Right renal cortex interstitium (tissue), 3 donors: ENCODE data around the gene ARL5A. TPM values are rescaled to one million over a fixed set of nuclear protein-coding genes. Genes with fewer than 3 reads are reported as not detected.

Source experiments
- DNase-seq, 3 donors: peaks; one replicate each; pipeline ENCODE4 v3.0.0-alpha.2; 2013; ENCODE audit warnings: low read depth in 3 of 3, low spot score in 2 of 3
- polyA plus RNA-seq, 3 donors: library from polyadenylated mRNA; unstranded; fragments of 120-200 nt; gene quantifications; one replicate each; pipeline ENCODE4 v1.2.1, GENCODE V29; 2013; ENCODE audit not compliant: insufficient read length in 3 of 3

ARL5A gene
- polyA plus RNA-seq, 3 donors: 40.6 to 43.6 (median 42.8) TPM

GRCh38 chr2:151771599-151772358, 56.4 kb downstream of the ARL5A start:
- DNase-seq: no peak

GRCh38 chr2:151770995-151771394, 57.2 kb downstream of the ARL5A start:
- no peak for DNase-seq

GRCh38 chr2:151769606-151770005, 58.6 kb downstream of the ARL5A start:
- DNase-seq: no peak

- DNase-seq: no peak
Measured at GRCh38 chr2:151767536-151767935, 60.7 kb downstream of the ARL5A start.

GRCh38 chr2:151766437-151767153, 61.6 kb downstream of the ARL5A start:
- DNase-seq: no peak

- peak; percentile 23 to 38 (median 23) for DNase-seq
Measured at GRCh38 chr2:151765760-151766410, 62.3 kb downstream of the ARL5A start.

- DNase-seq: no peak
Measured at GRCh38 chr2:151762694-151763093, 65.5 kb downstream of the ARL5A start.

GRCh38 chr2:151761687-151762086, 66.5 kb downstream of the ARL5A start:
- DNase-seq: no peak

GRCh38 chr2:151761193-151761592, 67.0 kb downstream of the ARL5A start:
- no peak for DNase-seq

- no peak for DNase-seq
Measured at GRCh38 chr2:151760139-151760650, 68.0 kb downstream of the ARL5A start.

- DNase-seq: no peak
Measured at GRCh38 chr2:151758744-151759143, 69.5 kb downstream of the ARL5A start.

- no peak for DNase-seq
Measured at GRCh38 chr2:151757861-151758260, 70.4 kb downstream of the ARL5A start.

- DNase-seq: no peak
Measured at GRCh38 chr2:151756820-151757219, 71.4 kb downstream of the ARL5A start.

- DNase-seq: no peak
Measured at GRCh38 chr2:151754253-151754897, 73.8 kb downstream of the ARL5A start.

- no peak for DNase-seq
Measured at GRCh38 chr2:151753540-151753939, 74.7 kb downstream of the ARL5A start.

Other genes with a start within 250 kb of the ARL5A start
- gene NEB, start 93.9 kb downstream of the ARL5A start, polyA plus RNA-seq: 10 to 100 TPM in 2 of 3 donors, 1 to 10 TPM in 1; 8.8 to 15.8 (median 11.1) TPM